ENCODE measurements around the gene MYO1F. TPM values are rescaled to one million over a fixed set of nuclear protein-coding genes. Genes with fewer than 3 reads are reported as not detected.

MYO1F gene
- total RNA-seq, 4 donors from 2014 or later: 2.2 to 6.3 (median 3.2) TPM

DNA sequence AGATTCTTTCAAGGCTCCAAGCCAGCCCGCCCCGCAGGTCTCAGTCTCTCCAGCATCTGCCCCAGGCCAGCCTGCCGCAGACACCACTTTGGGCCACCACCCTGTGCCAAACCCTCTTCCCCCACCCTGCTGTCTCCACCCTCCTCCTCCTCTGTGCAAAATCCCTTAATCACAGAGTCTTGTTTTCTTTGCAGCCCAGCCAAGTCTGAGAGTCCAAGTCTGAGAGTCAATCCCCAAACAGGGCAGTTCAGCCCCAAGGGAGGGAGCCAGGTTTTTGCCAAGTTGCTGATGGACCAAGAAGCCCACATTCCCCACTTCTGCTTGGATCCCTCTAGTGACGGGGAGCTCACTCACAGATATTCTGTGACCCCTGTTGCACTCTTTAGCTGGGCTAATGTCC lies 30.1 kb upstream of the MYO1F start:
- TF ChIP-seq POLR2A (IDR thresholded peaks at IDR 0.05): no peak
- TF ChIP-seq, protein P1, sequence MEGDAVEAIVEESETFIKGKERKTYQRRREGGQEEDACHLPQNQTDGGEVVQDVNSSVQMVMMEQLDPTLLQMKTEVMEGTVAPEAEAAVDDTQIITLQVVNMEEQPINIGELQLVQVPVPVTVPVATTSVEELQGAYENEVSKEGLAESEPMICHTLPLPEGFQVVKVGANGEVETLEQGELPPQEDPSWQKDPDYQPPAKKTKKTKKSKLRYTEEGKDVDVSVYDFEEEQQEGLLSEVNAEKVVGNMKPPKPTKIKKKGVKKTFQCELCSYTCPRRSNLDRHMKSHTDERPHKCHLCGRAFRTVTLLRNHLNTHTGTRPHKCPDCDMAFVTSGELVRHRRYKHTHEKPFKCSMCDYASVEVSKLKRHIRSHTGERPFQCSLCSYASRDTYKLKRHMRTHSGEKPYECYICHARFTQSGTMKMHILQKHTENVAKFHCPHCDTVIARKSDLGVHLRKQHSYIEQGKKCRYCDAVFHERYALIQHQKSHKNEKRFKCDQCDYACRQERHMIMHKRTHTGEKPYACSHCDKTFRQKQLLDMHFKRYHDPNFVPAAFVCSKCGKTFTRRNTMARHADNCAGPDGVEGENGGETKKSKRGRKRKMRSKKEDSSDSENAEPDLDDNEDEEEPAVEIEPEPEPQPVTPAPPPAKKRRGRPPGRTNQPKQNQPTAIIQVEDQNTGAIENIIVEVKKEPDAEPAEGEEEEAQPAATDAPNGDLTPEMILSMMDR (IDR thresholded peaks at IDR 0.05): no peak
- intact Hi-C loops (cut with DNase I; ENCODE audit: low total_unique reads): no loop called here
- DNase-seq (ENCODE audit: low spot score in 2 of 2): peak in 1 of 2 donors; percentile 84
- no peak overlapping the region for H3K4me3 ChIP-seq (ENCODE audit: low read depth, poor library complexity, severe bottlenecking)
- WGBS, 2 donors: 47 to 59% methylated on average over 4 of the region's 4 CpGs

GRCh38 chr19:8605514-8605913 lies 28.3 kb upstream of the MYO1F start:
- intact Hi-C loops (cut with DNase I; ENCODE audit: low total_unique reads): no loop called here
- no peak for TF ChIP-seq POLR2A (IDR thresholded peaks at IDR 0.05)
- TF ChIP-seq, protein P1 (IDR thresholded peaks at IDR 0.05): no peak
- DNase-seq (ENCODE audit: low spot score in 2 of 2): no peak
- no peak overlapping the region for H3K4me3 ChIP-seq (ENCODE audit: low read depth, poor library complexity, severe bottlenecking)
- 96 to 98% methylated on average over 16 to 17 of the region's 17 CpGs for WGBS, 2 donors

GRCh38 chr19:8601796-8602195 lies 24.6 kb upstream of the MYO1F start:
- TF ChIP-seq, protein P1 (IDR thresholded peaks at IDR 0.05): no peak
- TF ChIP-seq POLR2A (IDR thresholded peaks at IDR 0.05): no peak
- 91 to 98% methylated on average over 5 of the region's 5 CpGs for WGBS, 2 donors
- DNase-seq (ENCODE audit: low spot score in 2 of 2): no peak
- intact Hi-C loops (cut with DNase I; ENCODE audit: low total_unique reads): no loop called here
- H3K4me3 ChIP-seq (ENCODE audit: low read depth, poor library complexity, severe bottlenecking): no peak overlapping the region

GRCh38 chr19:8600816-8601215 lies 23.6 kb upstream of the MYO1F start:
- H3K4me3 ChIP-seq (ENCODE audit: low read depth, poor library complexity, severe bottlenecking): no peak overlapping the region
- TF ChIP-seq POLR2A (IDR thresholded peaks at IDR 0.05): no peak
- TF ChIP-seq, protein P1 (IDR thresholded peaks at IDR 0.05): no peak
- 98% methylated on average over 15 to 16 of the region's 16 CpGs for WGBS, 2 donors
- intact Hi-C loops (cut with DNase I; ENCODE audit: low total_unique reads): no loop called here
- no peak for DNase-seq (ENCODE audit: low spot score in 2 of 2)

GRCh38 chr19:8600064-8600463 lies 22.8 kb upstream of the MYO1F start:
- H3K4me3 ChIP-seq (ENCODE audit: low read depth, poor library complexity, severe bottlenecking): no peak overlapping the region
- intact Hi-C loops (cut with DNase I; ENCODE audit: low total_unique reads): no loop called here
- no peak for DNase-seq (ENCODE audit: low spot score in 2 of 2)
- 94 to 95% methylated on average over 2 of the region's 2 CpGs for whole genome bisulfite sequencing, 2 donors
- TF ChIP-seq, protein P1 (IDR thresholded peaks at IDR 0.05): no peak
- no peak for TF ChIP-seq POLR2A (IDR thresholded peaks at IDR 0.05)

- WGBS, 2 donors: 78 to 82% methylated on average over 23 of the region's 23 CpGs
- TF ChIP-seq, protein P1 (IDR thresholded peaks at IDR 0.05): no peak
- no peak for TF ChIP-seq POLR2A (IDR thresholded peaks at IDR 0.05)
- no peak overlapping the region for H3K4me3 ChIP-seq (ENCODE audit: low read depth, poor library complexity, severe bottlenecking)
- intact Hi-C loops (cut with DNase I; ENCODE audit: low total_unique reads): no loop called here
- no peak for DNase-seq (ENCODE audit: low spot score in 2 of 2)
Observed at GRCh38 chr19:8596168-8596567, 18.9 kb upstream of the MYO1F start.

Data from lower leg skin (tissue), 4 donors.